Esophagus squamous epithelium (tissue), 5 donors: ENCODE results near the gene CAMTA1. TPM values are rescaled to one million over a fixed set of nuclear protein-coding genes. Genes with fewer than 3 reads are reported as not detected.

Source experiments
- DNase-seq: peaks from one replicate; lab custom pipeline; 2025; lab: John Stamatoyannopoulos, UW
- H3K27ac ChIP-seq, 4 donors: fragments of 200-600 bp; sonication (generic); one replicate each; pipeline ENCODE4 v1.5.1; 2016 to 2019; ENCODE audit warnings: mild to moderate bottlenecking in 1 of 4
- H3K27me3 ChIP-seq, 4 donors: fragments of 200-600 bp; sonication (generic); 1 replicate in 3 of 4; 2 replicates in 1 of 4; pipeline versions ENCODE4 v1.5.1 to v1.6.0; 2017 to 2021; ENCODE audit warnings: antibody characterized with exemption in 1 of 4
- H3K36me3 ChIP-seq, 3 donors: fragments of 200-600 bp; sonication (generic); one replicate each; pipeline ENCODE4 v1.5.1; 2016 to 2019
- H3K4me1 ChIP-seq, 3 donors: fragments of 200-600 bp; sonication (generic); one replicate each; pipeline ENCODE4 v1.5.1; 2017 to 2019
- H3K4me3 ChIP-seq, 4 donors: fragments of 200-600 bp; sonication (generic); 1 replicate in 3 of 4; 2 replicates in 1 of 4; pipeline ENCODE4 v1.5.1; 2016 to 2019; ENCODE audit warnings: mild to moderate bottlenecking in 2 of 4, moderate library complexity in 1 of 4
- H3K9me3 ChIP-seq, 3 donors: fragments of 200-600 bp; sonication (generic); one replicate each; pipeline ENCODE4 v1.5.1; 2016 to 2019
- POLR2A ChIP-seq, 4 donors: fragments of 450-650 bp; IDR thresholded peaks; one replicate each; pipeline ENCODE4 v1.6.1; 2017; ENCODE audit warnings: antibody characterized with exemption in 4 of 4, mild to moderate bottlenecking in 4 of 4, moderate library complexity in 3 of 4
- WGBS, 2 donors: methylation state at CpG; one replicate each; pipeline ENCODE4 v1.1.5; 2018; 5-methylcytosine and 5-hydroxymethylcytosine counted together
- intact Hi-C: fragments of 100-400 bp; cut with DNase I; formaldehyde crosslinking; loops from one replicate; pipeline ENCODE4 v1.15.0; 2022
- total RNA-seq, 4 donors: library from RNA; depleted of rRNA; stranded (reverse); fragments of >200 nt; gene quantifications; one replicate each; pipeline ENCODE4 v1.1.0, GENCODE V29; 2016
- TF ChIP-seq, protein P1 (sequence below), 6 experiments: fragments of 450-650 bp in 4 of 6; fragments of 200-600 bp in 2 of 6; sonication (generic) in 2 of 6; IDR thresholded peaks; one replicate each; pipeline ENCODE4 v1.5.1; 2016 to 2019; ENCODE audit warnings: antibody characterized with exemption in 6 of 6, mild to moderate bottlenecking in 4 of 6, moderate library complexity in 4 of 6
- donor health status: DM: yes; HTN: yes; CAD: no.

Gene CAMTA1
- total RNA-seq, 4 donors from 2014 or later = 31.3 to 77.4 (median 45.9) TPM

DNA sequence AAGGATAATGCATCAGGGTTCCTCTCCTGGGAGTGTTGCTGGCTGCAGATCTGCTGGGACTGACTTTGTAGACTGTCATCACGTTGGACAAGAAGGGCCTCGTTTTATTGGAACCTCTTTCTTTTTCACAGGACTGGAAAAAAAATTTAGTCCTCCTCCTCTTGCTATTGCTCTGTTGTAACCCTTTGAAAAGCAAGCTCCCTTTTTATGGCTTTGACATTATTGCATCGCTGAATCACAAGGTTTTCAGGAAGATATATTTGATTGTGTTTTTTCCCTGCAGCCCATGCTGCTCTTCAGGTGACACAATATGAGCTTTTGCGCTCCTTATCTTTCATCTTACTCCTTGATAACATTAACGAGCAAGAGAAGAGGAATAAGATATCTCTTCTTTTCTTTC lies 290.9 kb downstream of the CAMTA1 start:
- 61 to 64% methylated on average over 5 of the region's 5 CpGs for WGBS, 2 donors
- no peaks in the 10 kb centered on the region for H3K4me1 ChIP-seq
- DNase-seq = no peak
- H3K27me3 ChIP-seq = peaks cover 0 to 13% (median 0%) of the 10 kb centered on the region in 4 donors
- peaks cover 0 to 19% (median 13%) of the 10 kb centered on the region in 3 donors for H3K9me3 ChIP-seq
- H3K27ac ChIP-seq = no peak overlapping the region
- H3K36me3 ChIP-seq = no peaks in the 10 kb centered on the region
- no peak for TF ChIP-seq POLR2A (IDR thresholded peaks at IDR 0.05)
- TF ChIP-seq, protein P1, sequence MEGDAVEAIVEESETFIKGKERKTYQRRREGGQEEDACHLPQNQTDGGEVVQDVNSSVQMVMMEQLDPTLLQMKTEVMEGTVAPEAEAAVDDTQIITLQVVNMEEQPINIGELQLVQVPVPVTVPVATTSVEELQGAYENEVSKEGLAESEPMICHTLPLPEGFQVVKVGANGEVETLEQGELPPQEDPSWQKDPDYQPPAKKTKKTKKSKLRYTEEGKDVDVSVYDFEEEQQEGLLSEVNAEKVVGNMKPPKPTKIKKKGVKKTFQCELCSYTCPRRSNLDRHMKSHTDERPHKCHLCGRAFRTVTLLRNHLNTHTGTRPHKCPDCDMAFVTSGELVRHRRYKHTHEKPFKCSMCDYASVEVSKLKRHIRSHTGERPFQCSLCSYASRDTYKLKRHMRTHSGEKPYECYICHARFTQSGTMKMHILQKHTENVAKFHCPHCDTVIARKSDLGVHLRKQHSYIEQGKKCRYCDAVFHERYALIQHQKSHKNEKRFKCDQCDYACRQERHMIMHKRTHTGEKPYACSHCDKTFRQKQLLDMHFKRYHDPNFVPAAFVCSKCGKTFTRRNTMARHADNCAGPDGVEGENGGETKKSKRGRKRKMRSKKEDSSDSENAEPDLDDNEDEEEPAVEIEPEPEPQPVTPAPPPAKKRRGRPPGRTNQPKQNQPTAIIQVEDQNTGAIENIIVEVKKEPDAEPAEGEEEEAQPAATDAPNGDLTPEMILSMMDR (IDR thresholded peaks at IDR 0.05) = no peak
- intact Hi-C loops = no loop called here
- H3K4me3 ChIP-seq = no peak overlapping the region

DNA sequence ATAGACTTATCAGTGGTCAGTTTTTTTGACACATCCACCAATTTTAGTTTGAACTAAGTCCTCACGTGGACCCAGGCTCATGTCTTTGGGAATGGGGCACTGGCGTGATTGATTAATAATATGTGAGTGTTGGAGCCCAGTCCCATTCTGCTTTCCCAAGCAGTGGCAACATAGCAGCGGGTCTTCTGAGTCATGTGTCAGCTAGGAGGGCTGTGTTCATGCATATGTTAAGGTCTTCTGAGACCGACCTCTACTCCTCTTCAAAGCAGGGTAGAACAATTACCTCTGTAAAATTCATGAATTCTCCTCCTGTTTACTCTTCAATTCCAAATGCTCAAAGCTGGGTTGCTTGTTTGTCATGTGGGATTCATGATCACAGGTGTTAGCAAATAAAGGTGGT lies 291.3 kb downstream of the CAMTA1 start:
- Histone ChIP-seq H3K4me1 (no peaks in the 10 kb centered on the region), H3K36me3 (no peaks in the 10 kb centered on the region), H3K4me3 (no peak overlapping the region), H3K9me3 (peaks cover 0 to 19% (median 13%) of the 10 kb centered on the region in 3 donors), H3K27me3 (peaks cover 0 to 13% (median 0%) of the 10 kb centered on the region in 4 donors), H3K27ac (no peak overlapping the region)
- intact Hi-C loops = no loop called here
- WGBS, 2 donors = 71 to 72% methylated on average over 4 of the region's 4 CpGs
- no peak for DNase-seq
- TF ChIP-seq, protein P1 (IDR thresholded peaks at IDR 0.05) = no peak
- no peak for TF ChIP-seq POLR2A (IDR thresholded peaks at IDR 0.05)

DNA sequence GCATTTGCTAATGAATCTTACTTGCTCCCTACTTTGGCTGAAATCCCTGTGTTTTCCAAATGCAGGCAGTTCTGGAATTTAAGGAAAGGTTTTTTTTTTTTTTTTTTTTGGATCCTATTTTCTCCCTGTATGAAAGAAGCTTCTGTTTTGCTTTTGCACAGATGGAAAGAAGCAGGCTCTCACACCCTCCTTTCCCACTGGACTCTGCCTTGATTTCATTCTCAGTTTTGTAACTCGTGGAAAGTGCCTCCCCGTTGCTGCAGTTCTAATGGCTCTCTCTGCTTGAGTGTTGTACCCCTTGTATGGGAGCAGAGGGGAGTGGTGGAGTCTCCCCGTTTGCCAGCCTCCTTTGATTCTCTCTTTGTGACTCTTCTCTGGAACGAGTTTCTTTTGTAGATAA lies 291.9 kb downstream of the CAMTA1 start:
- H3K27ac ChIP-seq = no peak overlapping the region
- WGBS, 2 donors = 43 to 56% methylated on average over 4 of the region's 4 CpGs
- H3K9me3 ChIP-seq = peaks cover 0 to 19% (median 13%) of the 10 kb centered on the region in 3 donors
- no peak for DNase-seq
- H3K4me1 ChIP-seq = no peaks in the 10 kb centered on the region
- H3K27me3 ChIP-seq = peaks cover 0 to 8% (median 0%) of the 10 kb centered on the region in 4 donors
- H3K36me3 ChIP-seq = no peaks in the 10 kb centered on the region
- TF ChIP-seq, protein P1 (IDR thresholded peaks at IDR 0.05) = no peak
- TF ChIP-seq POLR2A (IDR thresholded peaks at IDR 0.05) = no peak
- intact Hi-C loops = no loop called here
- H3K4me3 ChIP-seq = no peak overlapping the region

DNA sequence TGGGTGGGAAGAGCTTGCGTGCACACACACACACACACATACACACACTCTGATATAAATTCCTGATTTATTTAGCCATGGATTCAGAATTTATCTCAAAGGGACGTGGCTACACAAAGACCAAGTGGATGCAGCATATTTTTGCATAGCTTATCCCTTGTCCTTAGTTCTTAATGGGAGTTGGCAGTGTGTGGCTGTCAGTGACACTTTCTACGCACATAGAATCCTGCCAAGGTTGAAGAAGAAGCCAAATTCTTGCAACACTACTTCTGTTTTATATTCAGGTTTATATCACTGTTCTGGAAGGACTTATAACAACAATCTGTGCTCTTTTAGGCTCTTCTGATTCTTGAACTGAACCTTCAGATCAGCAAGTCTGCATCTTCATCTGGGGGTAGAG lies 292.7 kb downstream of the CAMTA1 start:
- Histone ChIP-seq H3K9me3 (peaks cover 0 to 19% (median 13%) of the 10 kb centered on the region in 3 donors), H3K4me1 (no peaks in the 10 kb centered on the region), H3K36me3 (no peaks in the 10 kb centered on the region), H3K27ac (no peak overlapping the region), H3K27me3 (peaks cover 0 to 4% (median 0%) of the 10 kb centered on the region in 4 donors), H3K4me3 (no peak overlapping the region)
- TF ChIP-seq, protein P1 (IDR thresholded peaks at IDR 0.05) = no peak
- TF ChIP-seq POLR2A (IDR thresholded peaks at IDR 0.05) = no peak
- no peak for DNase-seq
- 69 to 72% methylated on average over 3 of the region's 3 CpGs for WGBS, 2 donors
- intact Hi-C loops = no loop called here

DNA sequence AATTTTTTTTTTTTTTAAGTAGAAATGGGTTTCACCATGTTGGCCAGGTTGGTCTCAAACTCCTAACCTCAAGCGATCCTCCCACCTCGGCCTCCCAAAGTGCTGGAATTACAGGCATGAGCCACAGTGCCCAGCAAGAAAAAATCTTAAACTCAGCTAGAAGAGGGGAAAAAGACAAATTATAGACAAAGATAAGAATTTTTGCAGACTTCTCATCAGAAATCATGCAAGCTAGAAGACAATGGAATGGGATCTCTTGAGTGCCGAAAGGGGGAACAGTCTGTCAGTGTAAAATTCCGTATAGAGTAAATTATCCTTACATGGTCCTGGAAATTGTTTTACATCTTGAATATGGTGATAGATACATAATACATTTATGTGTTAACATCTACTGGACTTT lies 294.4 kb downstream of the CAMTA1 start:
- 88 to 91% methylated on average over 4 of the region's 4 CpGs for WGBS, 2 donors
- TF ChIP-seq, protein P1 (IDR thresholded peaks at IDR 0.05) = no peak
- no peak for TF ChIP-seq POLR2A (IDR thresholded peaks at IDR 0.05)
- intact Hi-C loops = no loop called here

More for the DNA sequence above, 294.4 kb downstream of the CAMTA1 start:
- peaks cover 0 to 6% (median 0%) of the 10 kb centered on the region in 4 donors for H3K27me3 ChIP-seq
- no peak overlapping the region for H3K27ac ChIP-seq
- H3K36me3 ChIP-seq = no peaks in the 10 kb centered on the region
- DNase-seq = no peak
- no peak overlapping the region for H3K4me3 ChIP-seq
- no peaks in the 10 kb centered on the region for H3K4me1 ChIP-seq
- peaks cover 0 to 19% (median 13%) of the 10 kb centered on the region in 3 donors for H3K9me3 ChIP-seq
